Activated CD8-positive, alpha-beta memory T cell treated with anti-CD3 and anti-CD28 coated beads, Interleukin-2, amount 10 ng/mL, durations not matched to agents 7 days and 5 days (primary cell): ENCODE data around the gene DGUOK. TPM values are rescaled to one million over a fixed set of nuclear protein-coding genes. Genes with fewer than 3 reads are reported as not detected.

ENCODE experiments used
- ATAC-seq: fragments of 150-1000 bp; cut with Tn5 transposase; one replicate; pipeline ENCODE4 v1.10.0; 2021; ENCODE audit warnings: moderate library complexity
- CTCF ChIA-PET: fragments of 350-600 bp; sonication (Branson Sonifier 250); formaldehyde crosslinking; loops from one replicate; lab custom pipeline; 2021; ENCODE audit warnings: antibody characterized with exemption; lab: Charles Lee
- DNase-seq: peaks from one replicate; pipeline ENCODE4 v3.0.0-alpha.2; 2020
- H3K27ac Mint-ChIP-seq: one replicate; pipeline ENCODE4 v1.8.0; 2021; ENCODE audit warnings: mild to moderate bottlenecking, mixed read lengths
- H3K27me3 Mint-ChIP-seq: one replicate; pipeline ENCODE4 v1.8.0; 2021; ENCODE audit warnings: mixed read lengths
- H3K36me3 Mint-ChIP-seq: one replicate; pipeline ENCODE4 v1.8.0; 2021; ENCODE audit warnings: mild to moderate bottlenecking, mixed read lengths
- H3K4me1 Mint-ChIP-seq: one replicate; pipeline ENCODE4 v1.8.0; 2021; ENCODE audit warnings: mixed read lengths
- H3K4me3 Mint-ChIP-seq: one replicate; pipeline ENCODE4 v1.8.0; 2021; ENCODE audit warnings: mild to moderate bottlenecking, moderate library complexity, mixed read lengths
- H3K9me3 Mint-ChIP-seq: one replicate; pipeline ENCODE4 v1.8.0; 2022; ENCODE audit warnings: low read depth, mixed read lengths
- total RNA-seq, 2 experiments: library from RNA; stranded (reverse); gene quantifications; one replicate each; pipeline ENCODE4 v1.2.3, GENCODE V29; 2021

Gene DGUOK
- total RNA-seq, 2 experiments from 2014 or later, result 65.9 to 75.4 TPM

GRCh38 chr2:74004212-74005182 lies 77.8 kb downstream of the DGUOK start:
- H3K36me3 Mint-ChIP-seq, result peaks cover 2% of the 10 kb centered on the region
- H3K9me3 Mint-ChIP-seq, result no peaks in the 10 kb centered on the region
- ATAC-seq (no peak), DNase-seq (peak; percentile 18)
- H3K4me1 Mint-ChIP-seq, result peaks cover 15% of the 10 kb centered on the region
- H3K27ac Mint-ChIP-seq, result no peak overlapping the region
- peaks cover 4% of the 10 kb centered on the region for H3K27me3 Mint-ChIP-seq
- CTCF ChIA-PET, result interaction anchor here (1.2 to 2.5 kb wide), 3 partner anchors 177 to 181 kb away, joined by 4 to 10 read pairs (median 6); partner anchors contain the start of gene STAMBP
- no peak overlapping the region for H3K4me3 Mint-ChIP-seq

GRCh38 chr2:74005786-74006185 lies 79.1 kb downstream of the DGUOK start:
- Mint-ChIP-seq H3K4me1 (peaks cover 15% of the 10 kb centered on the region), H3K27me3 (peaks cover 4% of the 10 kb centered on the region), H3K9me3 (no peaks in the 10 kb centered on the region), H3K36me3 (peaks cover 2% of the 10 kb centered on the region), H3K4me3 (no peak overlapping the region), H3K27ac (no peak overlapping the region)
- DNase-seq, result no peak
- CTCF ChIA-PET, result no interaction called here
- no peak for ATAC-seq

- H3K27me3 Mint-ChIP-seq, result peaks cover 4% of the 10 kb centered on the region
- no peak overlapping the region for H3K4me3 Mint-ChIP-seq
- ATAC-seq (no peak), DNase-seq (no peak)
- CTCF ChIA-PET, result no interaction called here
- no peak overlapping the region for H3K27ac Mint-ChIP-seq
- peaks cover 13% of the 10 kb centered on the region for H3K4me1 Mint-ChIP-seq
- H3K36me3 Mint-ChIP-seq, result peaks cover 2% of the 10 kb centered on the region
- no peaks in the 10 kb centered on the region for H3K9me3 Mint-ChIP-seq
Observed at GRCh38 chr2:74006459-74006858, 79.8 kb downstream of the DGUOK start.

- no peak overlapping the region for H3K27ac Mint-ChIP-seq
- no peaks in the 10 kb centered on the region for H3K27me3 Mint-ChIP-seq
- H3K36me3 Mint-ChIP-seq, result peaks cover 2% of the 10 kb centered on the region
- H3K4me1 Mint-ChIP-seq, result peaks cover 7% of the 10 kb centered on the region
- ATAC-seq, result no peak
- H3K4me3 Mint-ChIP-seq, result no peak overlapping the region
- no peaks in the 10 kb centered on the region for H3K9me3 Mint-ChIP-seq
- CTCF ChIA-PET, result no interaction called here
- DNase-seq, result no peak
Observed at GRCh38 chr2:74007121-74007520, 80.4 kb downstream of the DGUOK start.

- CTCF ChIA-PET, result interaction anchor here (1.2 kb wide), 1 partner anchor 113 kb away, joined by 3 read pairs; no protein-coding TSS in a partner anchor
- ATAC-seq (no peak), DNase-seq (no peak)
- H3K4me1 Mint-ChIP-seq, result peaks cover 7% of the 10 kb centered on the region
- H3K4me3 Mint-ChIP-seq, result no peak overlapping the region
- H3K27me3 Mint-ChIP-seq, result no peaks in the 10 kb centered on the region
- H3K9me3 Mint-ChIP-seq, result no peaks in the 10 kb centered on the region
- H3K36me3 Mint-ChIP-seq, result peaks cover 2% of the 10 kb centered on the region
- no peak overlapping the region for H3K27ac Mint-ChIP-seq
Observed at GRCh38 chr2:74007711-74008110, 81.0 kb downstream of the DGUOK start.

Other genes with a start within 250 kb of the DGUOK start
- gene TPRKB, start 189.5 kb upstream of the DGUOK start, total RNA-seq, result 10 to 100 TPM; 36.0 to 36.7 TPM
- 10 to 100 TPM; 23.9 to 30.2 TPM for gene DUSP11, start 146.8 kb upstream of the DGUOK start, total RNA-seq
- not detected for gene C2orf78, start 142.7 kb upstream of the DGUOK start, total RNA-seq
- gene STAMBP, start 97.9 kb upstream of the DGUOK start, total RNA-seq, result 10 to 100 TPM; 42.8 to 58.8 TPM
- not detected for gene ACTG2, start 33.9 kb upstream of the DGUOK start, total RNA-seq
- 10 to 100 TPM; 12.7 to 13.7 TPM for gene TET3, start 58.0 kb downstream of the DGUOK start, total RNA-seq
- 10 to 100 TPM; 69.5 to 76.1 TPM for gene BOLA3, start 221.0 kb downstream of the DGUOK start, total RNA-seq